ENCODE measurements around the gene SBNO2.

Gene SBNO2

GRCh38 chr19:1073956-1074517, 100.0 kb downstream of the SBNO2 start:
- no peak for DNase-seq (ENCODE audit: low spot score)
- TF ChIP-seq CTCF (IDR thresholded peaks at IDR 0.05), result no peak
- peak overlapping the region; percentile 45 for H3K4me3 ChIP-seq
- H3K27ac ChIP-seq, result peak overlapping the region in 1 of 2 donors; percentile 16

GRCh38 chr19:1073063-1073955, 100.8 kb downstream of the SBNO2 start:
- no peak for TF ChIP-seq CTCF (IDR thresholded peaks at IDR 0.05)
- Histone ChIP-seq H3K27ac (no peak overlapping the region), H3K4me3 (no peak overlapping the region)
- DNase-seq (ENCODE audit: low spot score), result no peak

GRCh38 chr19:1072371-1073015, 101.6 kb downstream of the SBNO2 start:
- H3K27ac ChIP-seq, result no peak overlapping the region
- no peak for TF ChIP-seq CTCF (IDR thresholded peaks at IDR 0.05)
- H3K4me3 ChIP-seq, result no peak overlapping the region
- DNase-seq (ENCODE audit: low spot score), result no peak

GRCh38 chr19:1070931-1071791, 102.9 kb downstream of the SBNO2 start:
- no peak for TF ChIP-seq CTCF (IDR thresholded peaks at IDR 0.05)
- Histone ChIP-seq H3K27ac (no peak overlapping the region), H3K4me3 (peak overlapping the region; percentile 62)
- no peak for DNase-seq (ENCODE audit: low spot score)

GRCh38 chr19:1070576-1070930, 103.5 kb downstream of the SBNO2 start:
- DNase-seq (ENCODE audit: low spot score), result no peak
- no peak overlapping the region for H3K4me3 ChIP-seq
- TF ChIP-seq CTCF (IDR thresholded peaks at IDR 0.05), result no peak
- no peak overlapping the region for H3K27ac ChIP-seq

GRCh38 chr19:1069009-1069779, 104.9 kb downstream of the SBNO2 start:
- Histone ChIP-seq H3K4me3 (peak overlapping the region; percentile 69), H3K27ac (peak overlapping the region in 1 of 2 donors; percentile 78)
- DNase-seq (ENCODE audit: low spot score), result no peak
- TF ChIP-seq CTCF (IDR thresholded peaks at IDR 0.05), result no peak
